HL-60 (cell line): ENCODE data around the gene UBE2E2.

Experiments
- DNase-seq, 2 experiments: peaks; one replicate each; pipeline ENCODE4 v3.0.0-alpha.2; 2010 to 2020; ENCODE audit warnings: low read depth in 1 of 2, low spot score in 1 of 2
- H3K27ac ChIP-seq: fragments of 250-450 bp; sonication (Bioruptor Pico); replicated peaks from 2 replicates; pipeline ENCODE4 v1.5.1; 2020; ENCODE audit warnings: mild to moderate bottlenecking, moderate library complexity
- H3K27me3 ChIP-seq: fragments of 250-450 bp; sonication (Bioruptor Pico); 2 replicates; pipeline ENCODE4 v1.5.1; 2021; ENCODE audit warnings: mild to moderate bottlenecking, moderate library complexity; ENCODE audit not compliant: insufficient read depth, poor library complexity, severe bottlenecking
- H3K4me3 ChIP-seq: replicated peaks from 2 replicates; pipeline ENCODE4 v1.5.1; 2011; ENCODE audit warnings: mild to moderate bottlenecking, control low read depth, low read length; ENCODE audit not compliant: insufficient read depth
- CTCF ChIP-seq: IDR thresholded peaks from one replicate; pipeline ENCODE4 v1.5.1; 2011; ENCODE audit warnings: low read length, control low read depth, inconsistent platforms; ENCODE audit not compliant: insufficient read depth
- GABPA ChIP-seq: IDR thresholded peaks from 2 replicates; pipeline ENCODE4 v1.6.1; 2012; ENCODE audit warnings: low read depth
- POLR2AphosphoS5 ChIP-seq: IDR thresholded peaks from 2 replicates; pipeline ENCODE4 v1.6.1; 2012; ENCODE audit warnings: low read depth
- REST ChIP-seq: IDR thresholded peaks from 2 replicates; pipeline ENCODE4 v1.6.1; 2012; ENCODE audit warnings: low read depth; ENCODE audit not compliant: insufficient replicate concordance
- SPI1 ChIP-seq: IDR thresholded peaks from 2 replicates; pipeline ENCODE4 v1.6.1; 2012; ENCODE audit warnings: low read depth, mild to moderate bottlenecking, borderline replicate concordance

UBE2E2 gene

GRCh38 chr3:23488618-23489017 is 285.5 kb downstream of the UBE2E2 start:
- Histone ChIP-seq H3K27me3 (no peaks in the 10 kb centered on the region), H3K27ac (no peak overlapping the region), H3K4me3 (no peak overlapping the region)
- no peak for DNase-seq
- TF ChIP-seq SPI1 (no peak), REST (no peak)

GRCh38 chr3:23489300-23490158 is 286.4 kb downstream of the UBE2E2 start:
- DNase-seq: no peak
- H3K27me3 ChIP-seq: no peaks in the 10 kb centered on the region
- H3K4me3 ChIP-seq: no peak overlapping the region
- H3K27ac ChIP-seq: no peak overlapping the region
- TF ChIP-seq CTCF (no peak), REST (no peak), POLR2AphosphoS5 (no peak), SPI1 (no peak), GABPA (no peak)

GRCh38 chr3:23490459-23490858 is 287.3 kb downstream of the UBE2E2 start:
- no peak overlapping the region for H3K27ac ChIP-seq
- TF ChIP-seq REST (no peak), POLR2AphosphoS5 (no peak), CTCF (no peak), GABPA (no peak), SPI1 (no peak)
- DNase-seq: no peak

More at GRCh38 chr3:23490459-23490858, 287.3 kb downstream of the UBE2E2 start:
- Histone ChIP-seq H3K4me3 (no peak overlapping the region), H3K27me3 (no peaks in the 10 kb centered on the region)
